GM19438 (cell line): ENCODE data around the gene TMEM267.
"Not testable (repeated sequence)": the region's sequence is repeated elsewhere in the genome, so short reads cannot be mapped to it uniquely, and the experiment has no call there.

Source experiments
- ATAC-seq: cut with Tn5 transposase; IDR thresholded peaks from one replicate; pipeline ENCODE4 v1.9.1; 2021; ENCODE audit warnings: low read depth; ENCODE audit not compliant: unreplicated experiment

Gene TMEM267

DNA sequence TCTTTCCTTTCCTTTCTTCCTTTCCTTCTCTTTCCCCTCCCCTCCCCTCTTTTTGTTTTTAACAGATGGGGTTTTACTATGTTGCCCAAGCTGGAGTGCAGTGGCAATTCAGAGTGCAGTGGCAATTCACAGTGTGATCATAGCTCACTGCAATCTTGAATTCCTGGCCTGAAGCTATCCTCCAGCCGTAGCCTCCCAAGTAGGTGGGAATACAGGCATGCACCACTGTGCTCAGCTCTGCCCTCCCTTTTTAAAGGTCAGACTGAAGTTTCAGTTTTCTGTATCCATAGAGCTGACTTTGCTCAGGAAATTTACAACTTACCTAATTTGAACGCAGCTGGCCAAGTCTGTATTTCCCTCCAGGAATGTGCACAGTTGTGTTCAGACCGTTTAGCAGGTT, 72.2 kb downstream of the TMEM267 start:
- no peak for ATAC-seq

DNA sequence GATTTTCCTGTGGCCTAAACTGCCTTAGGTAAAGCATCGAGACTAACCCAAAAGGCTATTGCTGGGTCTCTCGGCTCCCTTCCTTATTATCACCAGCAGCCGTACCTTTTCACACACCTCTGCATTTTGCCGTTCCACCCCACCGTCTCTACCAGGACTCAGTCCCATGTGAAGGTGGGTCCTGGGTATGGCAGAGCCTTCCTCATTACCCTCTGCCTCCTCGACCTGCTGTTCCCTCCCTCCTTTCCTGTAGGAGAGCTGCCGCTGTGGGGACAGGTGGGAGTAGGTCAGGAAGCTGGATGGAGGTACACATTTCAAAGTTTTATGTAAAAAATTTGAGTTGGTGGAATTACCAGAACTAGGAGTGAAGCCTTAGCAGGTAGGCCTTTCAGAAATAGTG, 73.3 kb downstream of the TMEM267 start:
- no peak for ATAC-seq

DNA sequence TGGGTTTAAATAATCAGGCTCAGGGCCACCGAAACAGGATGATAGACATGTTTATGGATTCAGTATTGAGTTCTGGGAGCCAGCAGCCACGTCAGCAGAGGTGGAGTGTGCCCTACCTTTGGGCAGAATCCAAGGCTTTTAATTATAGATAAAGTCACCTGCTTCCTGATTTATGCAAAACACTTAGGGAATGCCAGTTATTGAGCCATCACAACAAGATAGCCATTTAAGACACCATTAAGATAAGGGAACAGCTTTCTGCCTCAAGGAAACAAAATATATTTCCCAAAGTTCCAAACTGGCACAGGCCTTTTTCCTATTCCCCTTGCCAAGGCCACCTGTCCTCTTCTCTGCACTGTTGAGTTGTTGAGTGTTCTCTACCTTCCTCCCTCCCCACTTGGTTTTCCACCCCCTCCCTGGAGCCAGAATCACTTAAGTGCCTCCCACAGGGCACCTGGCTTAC, 73.8 kb downstream of the TMEM267 start:
- no peak for ATAC-seq

DNA sequence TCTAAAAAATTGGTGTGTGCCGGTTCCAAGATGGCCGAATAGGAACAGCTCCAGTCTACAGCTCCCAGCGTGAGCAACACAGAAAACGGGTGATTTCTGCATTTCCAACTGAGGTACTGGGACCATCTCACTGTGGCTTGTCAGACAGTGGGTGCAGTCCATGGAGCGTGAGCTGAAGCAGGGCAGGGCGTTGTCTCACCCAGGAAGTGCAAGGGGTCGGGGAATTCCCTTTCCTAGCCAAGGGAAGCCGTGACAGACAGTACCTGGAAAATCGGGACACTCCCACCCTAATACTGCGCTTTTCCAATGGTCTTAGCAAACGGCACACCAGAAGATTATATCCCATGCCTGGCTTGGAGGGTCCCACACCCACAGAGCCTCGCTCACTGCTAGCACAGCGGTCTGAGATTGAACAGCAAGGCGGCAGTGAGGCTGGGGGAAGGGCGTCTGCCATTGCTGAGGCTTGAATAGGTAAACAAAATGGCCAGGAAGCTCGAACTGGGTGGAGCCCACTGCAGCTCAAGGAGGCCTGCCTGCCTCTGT, 81.1 kb downstream of the TMEM267 start:
- ATAC-seq, result not testable (repeated sequence)

DNA sequence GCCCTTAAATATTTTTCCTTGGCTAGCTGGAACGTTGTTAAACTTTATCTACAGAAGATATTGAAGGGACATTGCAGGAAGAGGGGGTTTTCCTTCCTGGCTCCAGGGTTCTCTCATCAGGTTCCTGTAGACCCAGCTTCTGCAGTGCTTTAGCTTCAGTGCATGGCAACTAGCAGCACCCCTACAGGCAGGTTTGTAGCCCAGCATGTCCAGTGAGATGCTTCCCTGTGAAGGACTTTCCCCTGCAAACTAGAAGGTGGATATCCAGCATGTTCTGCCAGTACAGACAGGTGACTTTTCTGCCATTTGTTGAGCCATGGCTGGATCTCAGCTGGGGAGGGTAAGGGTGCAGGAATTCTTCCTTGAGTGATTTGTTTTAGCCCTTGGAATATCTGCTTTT, 81.8 kb downstream of the TMEM267 start:
- ATAC-seq, result no peak

DNA sequence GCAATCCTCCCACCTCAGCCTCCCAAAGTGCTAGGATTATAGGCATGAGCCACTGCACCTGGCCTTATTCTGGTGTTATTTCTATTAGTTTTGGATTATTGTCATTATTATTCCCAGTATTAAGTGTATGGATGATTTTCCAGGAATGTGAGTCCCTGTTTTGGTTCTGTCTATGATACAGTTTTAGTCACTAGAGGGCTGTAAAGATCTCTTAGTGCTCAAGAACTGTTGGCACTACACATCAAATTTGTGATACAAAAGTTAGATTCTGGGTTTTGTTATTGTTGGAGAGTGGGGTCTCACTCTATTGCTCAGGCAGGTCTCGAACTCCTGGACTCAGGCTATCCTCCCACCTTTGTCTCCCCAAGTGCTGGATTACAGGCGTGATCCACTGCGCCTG, 83.6 kb downstream of the TMEM267 start:
- ATAC-seq, result no peak

DNA sequence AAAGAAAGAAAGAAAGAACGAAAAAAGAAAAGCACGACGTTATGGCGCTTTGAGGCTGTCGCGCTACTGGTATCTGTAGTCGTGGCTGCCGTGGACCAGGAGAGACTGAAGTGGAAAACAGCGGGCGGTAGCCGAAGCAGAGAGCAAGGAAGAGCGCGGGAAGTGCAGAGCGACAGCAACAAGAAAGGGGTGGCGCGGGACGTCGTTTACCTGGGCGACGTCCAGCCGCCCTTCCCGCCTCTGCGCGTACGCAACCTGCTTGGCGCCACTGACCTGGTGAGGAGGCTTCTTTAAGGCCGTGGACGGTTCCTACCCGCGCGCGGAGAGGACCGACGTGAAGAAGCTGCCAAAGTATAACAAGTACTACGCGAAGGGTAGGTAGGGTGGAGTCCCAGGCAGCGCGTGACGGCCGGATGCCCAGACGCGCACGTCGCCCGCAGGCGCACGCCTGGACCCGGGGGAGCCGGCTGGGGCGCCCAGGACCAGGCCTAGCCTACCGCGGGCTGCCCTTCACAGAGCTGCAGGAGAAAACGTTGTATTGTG, 86.8 kb downstream of the TMEM267 start:
- peak; percentile 95 for ATAC-seq
